HG03520 (cell line): ENCODE measurements around the gene PLEKHA4.
"Not testable (repeated sequence)": the region's sequence is repeated elsewhere in the genome, so short reads cannot be mapped to it uniquely, and the experiment has no call there.

Source experiments
- ATAC-seq: cut with Tn5 transposase; IDR thresholded peaks from one replicate; pipeline ENCODE4 v1.9.1; 2021; ENCODE audit warnings: mild to moderate bottlenecking, moderate library complexity; ENCODE audit not compliant: unreplicated experiment

Gene PLEKHA4

GRCh38 chr19:48868114-48868886 lies at the start of gene PLEKHA4:
Gene PLEKHA4 (minus strand): TSS chr19:48868617. CDS start chr19:48867620, 997 bp downstream.
- no peak for ATAC-seq

GRCh38 chr19:48918071-48918470 lies 49.7 kb upstream of the PLEKHA4 start:
- ATAC-seq: no peak

GRCh38 chr19:48915757-48916156 lies 47.3 kb upstream of the PLEKHA4 start:
- ATAC-seq: no peak

- no peak for ATAC-seq
Measured at GRCh38 chr19:48914181-48914580, 45.8 kb upstream of the PLEKHA4 start.

- no peak for ATAC-seq
Measured at GRCh38 chr19:48913114-48913889, 44.9 kb upstream of the PLEKHA4 start.

GRCh38 chr19:48910803-48911202 lies 42.4 kb upstream of the PLEKHA4 start:
- no peak for ATAC-seq

- ATAC-seq: not testable (repeated sequence)
Measured at GRCh38 chr19:48909424-48910077, 41.1 kb upstream of the PLEKHA4 start.

- no peak for ATAC-seq
Measured at GRCh38 chr19:48907671-48908070, 39.3 kb upstream of the PLEKHA4 start.

- no peak for ATAC-seq
Measured at GRCh38 chr19:48906324-48906723, 37.9 kb upstream of the PLEKHA4 start.

- ATAC-seq: no peak
Measured at GRCh38 chr19:48905664-48906063, 37.2 kb upstream of the PLEKHA4 start.

- ATAC-seq: not testable (repeated sequence)
Measured at GRCh38 chr19:48903788-48904187, 35.4 kb upstream of the PLEKHA4 start.

- ATAC-seq: not testable (repeated sequence)
Measured at GRCh38 chr19:48902291-48902690, 33.9 kb upstream of the PLEKHA4 start.

GRCh38 chr19:48900477-48901406 lies 32.3 kb upstream of the PLEKHA4 start:
- ATAC-seq: no peak

GRCh38 chr19:48899781-48900476 lies 31.5 kb upstream of the PLEKHA4 start, which contains the start of gene NUCB1:
Gene NUCB1 (plus strand): TSS chr19:48900312. CDS start chr19:48900797, 485 bp downstream.
- ATAC-seq: peak; percentile 65

- not testable (repeated sequence) for ATAC-seq
Measured at GRCh38 chr19:48899386-48899749, 31.0 kb upstream of the PLEKHA4 start.

GRCh38 chr19:48897181-48897580 lies 28.8 kb upstream of the PLEKHA4 start:
- no peak for ATAC-seq

GRCh38 chr19:48896191-48896720 lies 27.8 kb upstream of the PLEKHA4 start:
- no peak for ATAC-seq

GRCh38 chr19:48895226-48895625 lies 26.8 kb upstream of the PLEKHA4 start:
- ATAC-seq: no peak

GRCh38 chr19:48890551-48890950 lies 22.1 kb upstream of the PLEKHA4 start:
- no peak for ATAC-seq
